Mucosa of stomach (tissue), 1 donor: ENCODE results near the gene THOC6.

Experiments used
- H3K27me3 ChIP-seq: one replicate; pipeline ENCODE4 v1.7.0; 2013; ENCODE audit warnings: mild to moderate bottlenecking, low read length; ENCODE audit not compliant: control insufficient read depth, insufficient read depth
- H3K36me3 ChIP-seq: one replicate; pipeline ENCODE4 v1.7.0; 2013; ENCODE audit warnings: low read length; ENCODE audit not compliant: control insufficient read depth, insufficient read depth
- H3K4me1 ChIP-seq: one replicate; pipeline ENCODE4 v1.7.0; 2013; ENCODE audit warnings: mild to moderate bottlenecking, low read length; ENCODE audit not compliant: control insufficient read depth, insufficient read depth
- H3K4me3 ChIP-seq: one replicate; pipeline ENCODE4 v1.7.0; 2013; ENCODE audit warnings: low read length
- H3K9ac ChIP-seq: one replicate; pipeline ENCODE4 v1.7.0; 2013; ENCODE audit warnings: mild to moderate bottlenecking, low read length, moderate library complexity
- H3K9me3 ChIP-seq: one replicate; pipeline ENCODE4 v1.7.0; 2013; ENCODE audit warnings: mild to moderate bottlenecking, low read length, moderate library complexity; ENCODE audit not compliant: control insufficient read depth
- donor health status: Pancreatic carcinoma.

Gene THOC6

DNA sequence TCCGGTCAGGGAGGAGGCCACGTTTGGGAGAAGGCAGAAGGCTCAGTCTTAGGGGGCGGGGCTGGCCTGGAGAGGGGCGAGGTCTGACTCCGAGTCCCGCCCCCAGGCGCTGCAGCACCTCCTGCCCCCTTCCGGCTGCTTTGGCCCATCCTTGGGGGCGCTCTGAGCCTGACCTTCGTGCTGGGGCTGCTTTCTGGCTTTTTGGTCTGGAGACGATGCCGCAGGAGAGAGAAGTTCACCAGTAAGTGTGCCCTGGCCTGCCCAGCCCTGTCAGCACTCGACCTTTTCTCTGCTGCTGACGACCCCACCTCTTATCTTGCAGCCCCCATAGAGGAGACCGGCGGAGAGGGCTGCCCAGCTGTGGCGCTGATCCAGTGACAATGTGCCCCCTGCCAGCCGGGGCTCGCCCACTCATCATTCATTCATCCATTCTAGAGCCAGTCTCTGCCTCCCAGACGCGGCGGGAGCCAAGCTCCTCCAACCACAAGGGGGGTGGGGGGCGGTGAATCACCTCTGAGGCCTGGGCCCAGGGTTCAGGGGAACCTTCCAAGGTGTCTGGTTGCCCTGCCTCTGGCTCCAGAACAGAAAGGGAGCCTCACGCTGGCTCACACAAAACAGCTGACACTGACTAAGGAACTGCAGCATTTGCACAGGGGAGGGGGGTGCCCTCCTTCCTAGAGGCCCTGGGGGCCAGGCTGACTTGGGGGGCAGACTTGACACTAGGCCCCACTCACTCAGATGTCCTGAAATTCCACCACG is 2.2 kb upstream of the THOC6 start:
- H3K9ac ChIP-seq: peak overlapping the region; percentile 79
- H3K27me3 ChIP-seq: peaks cover 9% of the 10 kb centered on the region
- H3K9me3 ChIP-seq: no peaks in the 10 kb centered on the region
- peaks cover 25% of the 10 kb centered on the region for H3K4me1 ChIP-seq
- peak overlapping the region; percentile 78 for H3K4me3 ChIP-seq
- H3K36me3 ChIP-seq: no peaks in the 10 kb centered on the region

DNA sequence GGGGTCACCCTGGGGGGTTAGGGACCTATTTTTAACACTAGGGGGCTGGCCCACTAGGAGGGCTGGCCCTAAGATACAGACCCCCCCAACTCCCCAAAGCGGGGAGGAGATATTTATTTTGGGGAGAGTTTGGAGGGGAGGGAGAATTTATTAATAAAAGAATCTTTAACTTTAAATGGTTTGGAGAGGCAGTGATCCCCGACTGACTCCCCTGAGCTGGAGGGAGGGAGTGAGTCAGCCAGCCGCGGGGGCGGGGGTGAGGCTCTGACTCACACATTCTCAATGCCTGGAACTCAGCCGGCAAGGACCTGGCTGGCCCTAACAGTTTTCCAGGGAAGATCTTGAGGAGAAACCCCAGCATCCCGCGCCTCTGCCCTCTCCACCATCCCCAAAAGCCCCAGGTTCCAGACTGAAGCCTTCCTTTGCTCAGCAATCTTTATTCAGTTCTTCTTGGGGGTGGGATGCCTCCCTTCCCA is 1.6 kb upstream of the THOC6 start:
- H3K4me1 ChIP-seq: peaks cover 25% of the 10 kb centered on the region
- H3K9me3 ChIP-seq: no peaks in the 10 kb centered on the region
- peaks cover 6% of the 10 kb centered on the region for H3K27me3 ChIP-seq
- peak overlapping the region; percentile 79 for H3K9ac ChIP-seq
- H3K36me3 ChIP-seq: no peaks in the 10 kb centered on the region
- peak overlapping the region; percentile 82 for H3K4me3 ChIP-seq

DNA sequence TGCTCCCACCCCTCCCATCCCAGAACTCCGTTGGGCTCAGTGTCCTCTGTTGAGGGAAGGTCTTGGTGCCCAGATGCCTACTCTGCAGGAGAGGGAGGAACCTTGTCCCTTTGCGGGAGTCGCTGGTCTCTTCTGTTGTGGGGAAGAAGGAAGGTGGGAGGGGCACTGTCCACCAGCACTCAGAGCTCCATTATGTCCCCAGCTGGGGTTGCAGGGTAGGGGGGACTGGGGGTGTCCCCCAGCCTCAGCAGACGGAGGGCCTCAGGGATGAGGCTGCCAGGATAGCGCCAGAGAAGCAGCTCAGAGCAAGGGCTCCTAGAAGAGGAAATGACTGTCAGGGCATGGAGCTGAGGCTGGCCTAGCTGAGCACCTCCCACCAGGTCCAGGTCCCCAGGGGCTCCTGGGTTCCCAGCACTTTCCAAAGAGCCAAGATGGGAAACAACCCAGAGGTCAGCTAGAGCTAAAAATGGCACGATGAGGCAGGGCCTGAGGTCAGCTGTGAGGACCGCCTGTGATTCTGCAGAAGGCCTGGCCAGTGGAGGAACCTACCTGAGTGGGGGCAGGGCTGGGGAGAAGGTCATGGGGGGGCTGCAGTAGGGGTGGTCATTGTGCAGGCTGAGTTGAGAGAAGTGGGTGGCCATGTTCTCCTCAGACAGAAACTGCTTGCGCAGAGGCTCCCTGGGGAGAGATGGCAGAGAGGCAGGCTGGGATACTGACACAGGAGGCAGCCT is 986 bp upstream of the THOC6 start:
- H3K4me1 ChIP-seq: peaks cover 28% of the 10 kb centered on the region
- no peaks in the 10 kb centered on the region for H3K9me3 ChIP-seq
- H3K9ac ChIP-seq: peak overlapping the region; percentile 79

DNA sequence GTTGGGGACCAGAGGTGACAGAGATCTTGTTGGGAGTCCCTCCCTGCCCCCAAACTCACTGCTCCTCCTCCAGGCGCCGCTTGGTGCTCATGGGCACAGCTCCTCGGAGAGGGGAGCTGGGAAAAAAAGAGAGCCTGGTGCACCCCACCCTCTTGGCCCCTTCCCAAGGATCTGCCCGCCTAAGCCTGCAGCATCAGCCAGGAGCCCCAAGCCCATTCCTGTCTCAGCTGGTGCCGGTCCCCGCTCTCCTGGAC is 493 bp upstream of the THOC6 start:
- H3K9ac ChIP-seq: peak overlapping the region; percentile 74
- H3K36me3 ChIP-seq: no peaks in the 10 kb centered on the region
- H3K4me3 ChIP-seq: peak overlapping the region; percentile 82
- no peaks in the 10 kb centered on the region for H3K27me3 ChIP-seq
- H3K4me1 ChIP-seq: peaks cover 32% of the 10 kb centered on the region
- H3K9me3 ChIP-seq: no peaks in the 10 kb centered on the region

More for the DNA sequence above, 986 bp upstream of the THOC6 start:
- H3K27me3 ChIP-seq: peaks cover 1% of the 10 kb centered on the region
- H3K4me3 ChIP-seq: peak overlapping the region; percentile 82
- no peaks in the 10 kb centered on the region for H3K36me3 ChIP-seq

DNA sequence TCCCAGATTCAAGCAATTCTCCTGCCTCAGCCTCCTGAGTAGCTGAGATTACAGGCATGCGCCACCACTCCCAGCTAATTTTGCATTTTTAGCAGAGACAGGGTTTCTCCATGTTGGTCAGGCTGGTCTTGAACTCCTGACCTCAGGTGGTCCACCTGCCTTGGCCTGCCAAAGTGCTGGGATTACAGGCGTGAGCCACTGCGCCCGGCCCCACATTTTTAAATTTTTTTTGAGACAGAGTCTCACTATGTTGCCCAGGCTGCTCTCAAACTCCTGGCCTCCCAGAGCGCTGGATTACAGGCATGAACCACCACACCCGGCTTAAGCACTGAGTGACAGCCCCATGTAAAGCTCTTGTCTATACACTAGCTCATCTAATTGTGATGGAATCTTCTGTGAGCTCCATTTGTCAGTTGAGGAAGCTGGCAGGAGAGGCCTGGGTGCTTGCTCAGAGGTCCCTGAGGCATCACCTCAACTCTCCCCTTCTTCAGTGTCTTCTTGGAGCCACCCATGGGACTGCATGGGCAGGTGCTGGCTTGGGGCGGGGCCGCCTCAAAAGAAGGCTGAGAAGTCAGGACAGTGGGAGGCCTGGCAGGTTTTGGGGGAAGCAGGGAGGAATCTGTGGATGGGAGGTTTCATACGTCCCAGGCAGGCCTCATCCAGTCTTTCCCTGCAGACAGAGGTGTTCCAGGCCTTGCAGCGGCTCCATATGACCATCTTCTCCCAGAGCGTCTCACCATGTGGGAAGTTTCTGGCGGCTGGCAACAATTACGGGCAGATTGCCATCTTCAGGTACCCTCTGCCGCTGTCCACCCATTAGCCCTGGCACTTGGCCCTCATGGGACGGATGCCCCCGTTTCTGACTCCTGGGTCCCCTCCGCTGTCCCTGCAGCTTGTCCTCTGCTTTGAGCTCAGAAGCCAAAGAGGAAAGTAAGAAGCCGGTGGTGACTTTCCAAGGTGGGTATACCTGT is 1.5 kb downstream of the THOC6 start:
- no peak overlapping the region for H3K9ac ChIP-seq
- H3K4me1 ChIP-seq: peaks cover 32% of the 10 kb centered on the region
- peaks cover 11% of the 10 kb centered on the region for H3K27me3 ChIP-seq
- H3K36me3 ChIP-seq: no peaks in the 10 kb centered on the region
- H3K9me3 ChIP-seq: no peaks in the 10 kb centered on the region
- H3K4me3 ChIP-seq: no peak overlapping the region

DNA sequence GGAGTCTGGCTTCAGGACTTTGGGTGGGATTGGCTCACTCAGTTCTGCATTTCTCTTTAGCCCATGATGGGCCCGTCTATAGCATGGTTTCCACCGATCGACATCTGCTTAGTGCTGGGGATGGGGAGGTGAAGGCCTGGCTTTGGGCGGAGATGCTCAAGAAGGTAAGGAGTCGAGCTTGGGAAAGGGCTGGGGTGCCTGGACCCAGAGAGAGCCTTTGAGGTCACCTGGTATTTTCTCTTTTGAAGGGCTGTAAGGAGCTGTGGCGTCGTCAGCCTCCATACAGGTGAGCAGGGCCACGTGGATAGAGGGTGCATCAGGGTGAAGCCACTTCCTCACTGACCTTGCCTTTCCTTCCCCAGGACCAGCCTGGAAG is 2.2 kb downstream of the THOC6 start:
- no peak overlapping the region for H3K9ac ChIP-seq
- no peaks in the 10 kb centered on the region for H3K9me3 ChIP-seq
- H3K36me3 ChIP-seq: no peaks in the 10 kb centered on the region
- peaks cover 16% of the 10 kb centered on the region for H3K27me3 ChIP-seq
- H3K4me1 ChIP-seq: peaks cover 33% of the 10 kb centered on the region
- H3K4me3 ChIP-seq: no peak overlapping the region

DNA sequence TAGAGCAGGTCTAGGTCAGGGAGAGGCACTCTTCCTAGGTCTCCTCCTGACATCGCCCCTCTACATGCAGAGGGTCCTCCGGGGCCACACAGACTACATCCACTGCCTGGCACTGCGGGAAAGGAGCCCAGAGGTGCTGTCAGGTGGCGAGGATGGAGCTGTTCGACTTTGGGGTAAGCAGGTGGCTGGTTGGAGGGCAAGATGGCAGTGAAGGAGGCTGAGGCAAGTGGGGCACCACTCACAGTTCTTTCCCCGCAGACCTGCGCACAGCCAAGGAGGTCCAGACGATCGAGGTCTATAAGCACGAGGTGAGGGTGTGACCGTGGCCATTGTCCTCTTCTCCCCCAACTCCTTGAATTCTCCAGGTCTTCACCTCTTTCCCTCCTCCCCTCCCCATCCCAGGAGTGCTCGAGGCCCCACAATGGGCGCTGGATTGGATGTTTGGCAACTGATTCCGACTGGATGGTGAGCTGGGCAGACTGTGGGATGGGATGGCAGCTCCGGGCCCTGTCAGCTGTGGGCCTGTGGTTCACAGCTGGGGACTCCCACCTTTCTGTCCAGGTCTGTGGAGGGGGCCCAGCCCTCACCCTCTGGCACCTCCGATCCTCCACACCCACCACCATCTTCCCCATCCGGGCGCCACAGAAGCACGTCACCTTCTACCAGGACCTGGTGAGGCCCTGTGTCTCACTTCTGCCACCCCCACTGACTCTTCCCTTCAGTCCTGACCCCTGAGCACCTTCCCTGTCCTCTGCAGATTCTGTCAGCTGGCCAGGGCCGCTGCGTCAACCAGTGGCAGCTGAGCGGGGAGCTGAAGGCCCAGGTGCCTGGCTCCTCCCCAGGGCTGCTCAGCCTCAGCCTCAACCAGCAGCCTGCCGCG is 3.0 kb downstream of the THOC6 start:
- no peak overlapping the region for H3K9ac ChIP-seq
- H3K27me3 ChIP-seq: peaks cover 16% of the 10 kb centered on the region
- peaks cover 33% of the 10 kb centered on the region for H3K4me1 ChIP-seq
- H3K4me3 ChIP-seq: no peak overlapping the region
- no peaks in the 10 kb centered on the region for H3K9me3 ChIP-seq
- H3K36me3 ChIP-seq: no peaks in the 10 kb centered on the region

DNA sequence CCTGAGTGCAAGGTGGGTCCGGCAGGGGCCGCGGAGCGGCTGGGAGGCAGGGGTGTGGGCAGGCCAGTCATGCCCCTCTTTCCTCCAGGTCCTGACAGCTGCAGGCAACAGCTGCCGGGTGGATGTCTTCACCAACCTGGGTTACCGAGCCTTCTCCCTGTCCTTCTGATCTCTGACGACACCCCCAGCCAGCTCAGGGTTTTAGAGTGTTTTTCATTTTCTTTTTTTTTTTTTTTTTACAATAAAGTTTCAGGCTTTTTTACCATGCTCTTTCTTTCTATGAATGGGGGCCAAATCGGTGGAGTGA is 3.6 kb downstream of the THOC6 start:
- Histone ChIP-seq H3K9ac (no peak overlapping the region), H3K4me1 (peaks cover 27% of the 10 kb centered on the region), H3K9me3 (no peaks in the 10 kb centered on the region), H3K27me3 (peaks cover 16% of the 10 kb centered on the region), H3K4me3 (no peak overlapping the region), H3K36me3 (no peaks in the 10 kb centered on the region)

DNA sequence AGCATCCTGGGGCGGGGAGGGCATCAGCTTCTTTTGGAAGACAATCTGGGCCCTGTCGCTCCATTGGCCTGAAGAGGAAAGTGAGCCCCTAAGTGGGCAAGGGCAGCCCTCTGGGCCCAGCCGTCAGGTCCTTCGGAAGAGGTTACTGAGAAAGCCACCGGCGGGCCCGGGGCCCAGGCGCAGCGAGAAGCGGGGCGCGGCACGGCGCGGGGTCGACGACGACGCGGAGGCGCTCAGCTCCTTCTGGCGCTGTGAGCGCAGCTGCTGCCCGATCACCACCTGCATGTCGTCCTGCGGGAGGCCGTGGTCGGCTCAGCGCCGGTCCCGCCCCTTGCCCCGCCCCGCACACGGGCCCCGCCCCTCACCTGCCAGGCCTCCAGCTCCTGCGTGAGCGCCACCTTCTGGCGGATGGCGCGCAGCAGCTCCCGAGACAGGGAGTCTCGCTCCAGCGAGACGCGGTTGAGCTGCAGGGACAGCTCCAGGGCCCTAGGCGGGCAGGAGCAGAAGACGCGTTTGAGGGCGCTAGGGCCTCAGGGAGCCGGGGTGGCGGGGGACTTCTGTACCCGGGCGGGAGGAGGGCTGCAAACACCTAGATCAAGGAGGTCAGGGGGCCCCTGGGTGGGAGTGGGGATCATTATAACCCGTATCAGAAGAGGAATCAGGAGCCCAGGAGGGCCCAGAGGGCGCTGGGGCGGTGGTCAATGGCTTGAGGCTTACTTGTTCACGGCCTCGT is 4.3 kb downstream of the THOC6 start:
- no peak overlapping the region for H3K4me3 ChIP-seq
- H3K9me3 ChIP-seq: no peaks in the 10 kb centered on the region
- no peak overlapping the region for H3K9ac ChIP-seq
- peaks cover 16% of the 10 kb centered on the region for H3K27me3 ChIP-seq
- H3K4me1 ChIP-seq: peaks cover 20% of the 10 kb centered on the region
- no peaks in the 10 kb centered on the region for H3K36me3 ChIP-seq

DNA sequence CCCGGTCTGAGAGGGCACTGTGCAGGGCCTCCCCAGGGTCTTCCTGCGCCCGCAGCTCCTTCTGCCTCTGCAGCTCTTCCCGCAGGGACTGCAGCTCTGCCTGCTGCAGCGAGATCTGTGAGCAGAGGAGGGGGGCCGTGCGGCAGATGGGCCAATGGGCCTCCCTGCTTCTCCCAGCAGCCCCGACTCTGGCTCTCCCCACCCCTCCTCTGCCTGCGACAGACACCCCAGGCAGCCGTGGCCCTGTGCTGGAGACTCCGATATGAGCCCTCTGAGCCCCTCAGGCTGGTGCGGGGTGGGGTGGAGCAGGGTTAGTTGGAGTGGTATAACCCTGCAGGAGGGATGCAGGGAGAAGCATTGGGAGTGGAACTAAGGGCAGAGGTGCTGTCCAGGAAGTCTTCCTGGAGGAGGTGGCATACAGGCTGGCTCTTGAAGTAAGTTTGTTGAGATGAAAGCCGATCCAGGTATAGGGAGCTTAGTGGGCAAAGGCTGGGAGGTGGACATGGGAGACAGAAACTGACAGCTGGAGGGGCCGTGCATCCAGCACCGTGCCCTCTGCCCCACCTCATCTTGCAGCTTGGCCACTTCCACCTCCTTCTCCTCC is 5.0 kb downstream of the THOC6 start:
- Histone ChIP-seq H3K36me3 (no peaks in the 10 kb centered on the region), H3K4me3 (no peak overlapping the region), H3K9ac (no peak overlapping the region), H3K9me3 (no peaks in the 10 kb centered on the region), H3K27me3 (peaks cover 16% of the 10 kb centered on the region), H3K4me1 (peaks cover 15% of the 10 kb centered on the region)
